Neural cell (in vitro differentiated cells): ENCODE measurements around the gene RPL9.

Experiments
- EP300 ChIP-seq: fragments of 450-650 bp; conservative IDR thresholded peaks from 2 replicates; pipeline ENCODE4 v1.6.1; 2014; ENCODE audit warnings: antibody characterized with exemption, mild to moderate bottlenecking, moderate library complexity; ENCODE audit not compliant: poor library complexity, severe bottlenecking
- EZH2 ChIP-seq: fragments of 200-600, 300-800 bp; shearing (Covaris generic), sonication (generic); IDR thresholded peaks from 2 replicates; pipeline ENCODE4 v1.6.1; 2014; ENCODE audit warnings: antibody characterized with exemption, low read length, borderline replicate concordance, mild to moderate bottlenecking; ENCODE audit not compliant: insufficient read depth, poor library complexity, severe bottlenecking
- POLR2AphosphoS5 ChIP-seq: IDR thresholded peaks from 2 replicates; pipeline ENCODE4 v1.6.1; 2012
- RAD21 ChIP-seq: fragments of 450-650 bp; conservative IDR thresholded peaks from 2 replicates; pipeline ENCODE4 v1.6.1; 2014; ENCODE audit warnings: antibody characterized with exemption, mild to moderate bottlenecking, moderate library complexity
- SMC3 ChIP-seq: fragments of 450-650 bp; conservative IDR thresholded peaks from 2 replicates; pipeline ENCODE4 v1.6.1; 2014; ENCODE audit warnings: antibody characterized with exemption, mild to moderate bottlenecking, moderate library complexity; ENCODE audit not compliant: poor library complexity
- TF ChIP-seq, protein P1 (sequence below): fragments of 450-650 bp; IDR thresholded peaks from 2 replicates; pipeline ENCODE4 v1.5.1; 2014; ENCODE audit warnings: antibody characterized with exemption, mild to moderate bottlenecking, moderate library complexity; ENCODE audit not compliant: poor library complexity, severe bottlenecking
- TF ChIP-seq, protein P2 (sequence below): IDR thresholded peaks from 2 replicates; pipeline ENCODE4 v1.6.1; 2012; ENCODE audit warnings: borderline replicate concordance

DNA sequence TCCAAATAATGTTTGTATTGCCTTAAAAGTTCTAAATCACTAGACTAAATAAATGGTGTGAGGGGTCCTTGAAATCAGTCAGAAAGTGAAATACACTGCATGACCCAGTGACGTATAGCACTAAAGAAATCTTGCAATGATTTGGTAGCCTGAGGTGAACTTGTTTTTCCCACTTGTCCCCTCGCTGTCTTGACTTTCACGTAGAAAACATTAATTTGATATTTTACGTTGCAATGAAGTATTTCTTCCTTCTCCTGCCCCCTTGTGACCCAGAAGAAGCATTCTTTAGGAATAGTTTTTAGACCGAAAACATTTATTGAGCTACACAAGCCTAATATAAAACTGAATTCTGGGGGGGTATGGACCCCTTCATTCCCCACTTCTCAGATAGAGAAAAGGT lies 48.3 kb downstream of the RPL9 start:
- TF ChIP-seq EZH2 (no peak), POLR2AphosphoS5 (no peak), RAD21 (no peak), EP300 (no peak), SMC3 (no peak)
- TF ChIP-seq, protein P1, sequence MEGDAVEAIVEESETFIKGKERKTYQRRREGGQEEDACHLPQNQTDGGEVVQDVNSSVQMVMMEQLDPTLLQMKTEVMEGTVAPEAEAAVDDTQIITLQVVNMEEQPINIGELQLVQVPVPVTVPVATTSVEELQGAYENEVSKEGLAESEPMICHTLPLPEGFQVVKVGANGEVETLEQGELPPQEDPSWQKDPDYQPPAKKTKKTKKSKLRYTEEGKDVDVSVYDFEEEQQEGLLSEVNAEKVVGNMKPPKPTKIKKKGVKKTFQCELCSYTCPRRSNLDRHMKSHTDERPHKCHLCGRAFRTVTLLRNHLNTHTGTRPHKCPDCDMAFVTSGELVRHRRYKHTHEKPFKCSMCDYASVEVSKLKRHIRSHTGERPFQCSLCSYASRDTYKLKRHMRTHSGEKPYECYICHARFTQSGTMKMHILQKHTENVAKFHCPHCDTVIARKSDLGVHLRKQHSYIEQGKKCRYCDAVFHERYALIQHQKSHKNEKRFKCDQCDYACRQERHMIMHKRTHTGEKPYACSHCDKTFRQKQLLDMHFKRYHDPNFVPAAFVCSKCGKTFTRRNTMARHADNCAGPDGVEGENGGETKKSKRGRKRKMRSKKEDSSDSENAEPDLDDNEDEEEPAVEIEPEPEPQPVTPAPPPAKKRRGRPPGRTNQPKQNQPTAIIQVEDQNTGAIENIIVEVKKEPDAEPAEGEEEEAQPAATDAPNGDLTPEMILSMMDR = no peak
- TF ChIP-seq, protein P2, sequence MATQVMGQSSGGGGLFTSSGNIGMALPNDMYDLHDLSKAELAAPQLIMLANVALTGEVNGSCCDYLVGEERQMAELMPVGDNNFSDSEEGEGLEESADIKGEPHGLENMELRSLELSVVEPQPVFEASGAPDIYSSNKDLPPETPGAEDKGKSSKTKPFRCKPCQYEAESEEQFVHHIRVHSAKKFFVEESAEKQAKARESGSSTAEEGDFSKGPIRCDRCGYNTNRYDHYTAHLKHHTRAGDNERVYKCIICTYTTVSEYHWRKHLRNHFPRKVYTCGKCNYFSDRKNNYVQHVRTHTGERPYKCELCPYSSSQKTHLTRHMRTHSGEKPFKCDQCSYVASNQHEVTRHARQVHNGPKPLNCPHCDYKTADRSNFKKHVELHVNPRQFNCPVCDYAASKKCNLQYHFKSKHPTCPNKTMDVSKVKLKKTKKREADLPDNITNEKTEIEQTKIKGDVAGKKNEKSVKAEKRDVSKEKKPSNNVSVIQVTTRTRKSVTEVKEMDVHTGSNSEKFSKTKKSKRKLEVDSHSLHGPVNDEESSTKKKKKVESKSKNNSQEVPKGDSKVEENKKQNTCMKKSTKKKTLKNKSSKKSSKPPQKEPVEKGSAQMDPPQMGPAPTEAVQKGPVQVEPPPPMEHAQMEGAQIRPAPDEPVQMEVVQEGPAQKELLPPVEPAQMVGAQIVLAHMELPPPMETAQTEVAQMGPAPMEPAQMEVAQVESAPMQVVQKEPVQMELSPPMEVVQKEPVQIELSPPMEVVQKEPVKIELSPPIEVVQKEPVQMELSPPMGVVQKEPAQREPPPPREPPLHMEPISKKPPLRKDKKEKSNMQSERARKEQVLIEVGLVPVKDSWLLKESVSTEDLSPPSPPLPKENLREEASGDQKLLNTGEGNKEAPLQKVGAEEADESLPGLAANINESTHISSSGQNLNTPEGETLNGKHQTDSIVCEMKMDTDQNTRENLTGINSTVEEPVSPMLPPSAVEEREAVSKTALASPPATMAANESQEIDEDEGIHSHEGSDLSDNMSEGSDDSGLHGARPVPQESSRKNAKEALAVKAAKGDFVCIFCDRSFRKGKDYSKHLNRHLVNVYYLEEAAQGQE = no peak
